ENCODE measurements around the gene NUP160.

The NUP160 gene

DNA sequence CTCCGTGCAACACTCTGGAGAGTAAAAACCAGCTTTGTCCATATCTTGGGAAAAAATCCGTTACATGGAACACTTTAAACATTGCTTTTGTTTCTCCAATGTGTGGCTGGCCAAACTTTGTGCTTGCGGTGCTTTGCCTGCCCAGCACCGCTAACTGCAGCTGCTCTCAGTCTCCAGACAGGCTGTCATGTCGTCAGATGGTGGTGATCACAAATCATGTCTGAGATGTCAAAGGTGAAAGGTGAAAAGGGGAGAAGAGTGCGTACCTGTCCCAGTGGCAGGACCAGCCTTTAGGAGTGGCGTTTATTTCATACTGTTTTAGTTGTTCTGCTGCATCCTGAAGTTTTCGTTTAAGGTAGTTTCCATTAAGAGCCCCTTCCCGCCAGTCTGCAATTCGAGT is 115.9 kb downstream of the NUP160 start:
- ChIA-PET POLR2A (ENCODE audit: low non-redundant PET) (no interaction called here), CTCF (no interaction called here)
- TF ChIP-seq, protein P1, sequence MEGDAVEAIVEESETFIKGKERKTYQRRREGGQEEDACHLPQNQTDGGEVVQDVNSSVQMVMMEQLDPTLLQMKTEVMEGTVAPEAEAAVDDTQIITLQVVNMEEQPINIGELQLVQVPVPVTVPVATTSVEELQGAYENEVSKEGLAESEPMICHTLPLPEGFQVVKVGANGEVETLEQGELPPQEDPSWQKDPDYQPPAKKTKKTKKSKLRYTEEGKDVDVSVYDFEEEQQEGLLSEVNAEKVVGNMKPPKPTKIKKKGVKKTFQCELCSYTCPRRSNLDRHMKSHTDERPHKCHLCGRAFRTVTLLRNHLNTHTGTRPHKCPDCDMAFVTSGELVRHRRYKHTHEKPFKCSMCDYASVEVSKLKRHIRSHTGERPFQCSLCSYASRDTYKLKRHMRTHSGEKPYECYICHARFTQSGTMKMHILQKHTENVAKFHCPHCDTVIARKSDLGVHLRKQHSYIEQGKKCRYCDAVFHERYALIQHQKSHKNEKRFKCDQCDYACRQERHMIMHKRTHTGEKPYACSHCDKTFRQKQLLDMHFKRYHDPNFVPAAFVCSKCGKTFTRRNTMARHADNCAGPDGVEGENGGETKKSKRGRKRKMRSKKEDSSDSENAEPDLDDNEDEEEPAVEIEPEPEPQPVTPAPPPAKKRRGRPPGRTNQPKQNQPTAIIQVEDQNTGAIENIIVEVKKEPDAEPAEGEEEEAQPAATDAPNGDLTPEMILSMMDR (conservative IDR thresholded peaks at IDR 0.05; ENCODE audit: low read depth), result no peak
- DNase-seq (ENCODE audit: low spot score), result no peak
- no peak overlapping the region for H3K27ac ChIP-seq

DNA sequence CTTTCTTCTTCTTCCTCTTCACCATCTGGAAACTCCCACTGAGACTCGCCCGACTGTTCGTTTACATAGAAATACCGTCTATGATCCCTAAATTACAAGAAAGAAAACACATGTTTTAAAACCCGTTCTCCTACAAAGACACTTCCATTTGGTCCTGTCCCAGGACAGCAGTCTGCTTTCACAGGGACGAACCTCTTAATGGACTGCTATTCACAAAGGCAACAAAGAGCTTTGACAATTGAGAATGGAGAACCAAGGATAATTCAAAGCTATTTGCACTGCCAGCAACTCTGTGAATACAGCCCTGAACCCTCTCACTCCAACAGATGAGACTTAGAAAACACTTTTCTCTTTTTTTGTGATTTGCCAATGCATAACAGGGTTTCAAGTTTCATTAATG is 116.7 kb downstream of the NUP160 start:
- no peak overlapping the region for H3K27ac ChIP-seq
- DNase-seq (ENCODE audit: low spot score), result no peak
- TF ChIP-seq, protein P1 (conservative IDR thresholded peaks at IDR 0.05; ENCODE audit: low read depth), result no peak
- CTCF ChIA-PET, result interaction anchor here (0.6 kb wide), 1 partner anchor 113 kb away, joined by 5 read pairs; no protein-coding TSS in a partner anchor
- POLR2A ChIA-PET (ENCODE audit: low non-redundant PET), result interaction anchor here (0.5 kb wide), 1 partner anchor 30 kb away, joined by 7 read pairs; no protein-coding TSS in a partner anchor

Measured in RWPE1 (cell line).